Chondrocyte (in vitro differentiated cells): ENCODE results near the gene CAMSAP3. TPM values are rescaled to one million over a fixed set of nuclear protein-coding genes. Genes with fewer than 3 reads are reported as not detected.
A peak's percentile ranks its signal among the peaks of the same experiment; 100 is the strongest.

ENCODE experiments used
- DNase-seq: peaks from one replicate; pipeline ENCODE4 v3.0.0; 2021; ENCODE audit warnings: mixed read lengths, low spot score
- H3K27ac Mint-ChIP-seq: one replicate; pipeline ENCODE4 v1.8.0; 2021; ENCODE audit warnings: mild to moderate bottlenecking, moderate library complexity, mixed read lengths; ENCODE audit not compliant: unreplicated experiment
- H3K27me3 Mint-ChIP-seq: 2 replicates; pipeline ENCODE4 v1.8.0; 2021; ENCODE audit warnings: low read depth, mixed read lengths
- H3K36me3 Mint-ChIP-seq: 2 replicates; pipeline ENCODE4 v1.8.0; 2021; ENCODE audit warnings: low read depth, mixed read lengths
- H3K4me1 Mint-ChIP-seq: 2 replicates; pipeline ENCODE4 v1.8.0; 2021; ENCODE audit warnings: low read depth, mild to moderate bottlenecking, mixed read lengths
- H3K4me3 Mint-ChIP-seq: one replicate; pipeline ENCODE4 v1.8.0; 2021; ENCODE audit warnings: mild to moderate bottlenecking, moderate library complexity, mixed read lengths; ENCODE audit not compliant: unreplicated experiment
- H3K9me3 Mint-ChIP-seq: 2 replicates; pipeline ENCODE4 v1.8.0; 2021; ENCODE audit warnings: low read depth, mixed read lengths
- CTCF ChIP-seq: fragments of 200-600 bp; sonication (generic); IDR thresholded peaks from 2 replicates; pipeline ENCODE4 v1.5.0; 2021; ENCODE audit warnings: antibody characterized with exemption, mild to moderate bottlenecking, moderate library complexity
- total RNA-seq: library from RNA; stranded (reverse); gene quantifications from 3 replicates; pipeline ENCODE4 v1.2.1, GENCODE V29; 2021

The CAMSAP3 gene
- total RNA-seq, 1 donor from 2014 or later, result 0.42 TPM

DNA sequence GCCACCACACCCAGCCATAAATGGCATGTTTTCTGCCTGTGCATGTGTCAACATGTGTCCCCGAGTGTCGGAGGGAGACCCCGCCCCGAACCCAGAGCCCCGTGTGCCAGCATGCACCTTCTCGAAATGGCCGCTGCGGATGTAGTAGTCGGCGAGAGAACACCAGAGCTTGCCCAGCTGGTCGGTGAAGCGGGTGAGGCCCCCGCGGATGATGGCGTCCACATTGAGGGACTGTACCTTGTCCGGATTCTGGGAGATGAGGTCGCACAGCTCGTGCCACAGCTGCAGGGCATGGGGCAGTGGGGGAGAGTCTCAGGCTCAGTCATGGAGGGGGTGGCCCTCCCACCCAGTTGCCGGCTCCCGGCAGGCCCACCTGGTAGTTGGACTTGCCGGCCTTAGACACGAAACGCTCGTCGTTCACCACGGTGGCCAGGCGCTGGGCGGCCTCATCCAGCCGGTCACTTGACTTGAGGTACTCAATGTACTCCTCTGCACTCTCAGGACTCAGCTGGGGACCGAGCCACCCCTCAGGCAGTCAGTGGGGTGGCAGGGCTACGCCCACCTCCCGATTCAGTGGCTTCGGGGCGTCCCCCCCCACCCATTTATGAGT is 30.2 kb downstream of the CAMSAP3 start:
- H3K27me3 Mint-ChIP-seq, result no peaks in the 10 kb centered on the region
- H3K27ac Mint-ChIP-seq, result no peak overlapping the region
- no peaks in the 10 kb centered on the region for H3K9me3 Mint-ChIP-seq
- no peak for DNase-seq
- H3K4me3 Mint-ChIP-seq, result no peak overlapping the region
- peaks cover 20% of the 10 kb centered on the region for H3K36me3 Mint-ChIP-seq
- no peak for TF ChIP-seq CTCF
- peaks cover 33% of the 10 kb centered on the region for H3K4me1 Mint-ChIP-seq

GRCh38 chr19:7627166-7627565 is 31.5 kb downstream of the CAMSAP3 start:
- Mint-ChIP-seq H3K4me1 (peaks cover 35% of the 10 kb centered on the region), H3K9me3 (no peaks in the 10 kb centered on the region), H3K4me3 (no peak overlapping the region), H3K36me3 (peaks cover 14% of the 10 kb centered on the region), H3K27me3 (no peaks in the 10 kb centered on the region), H3K27ac (no peak overlapping the region)
- no peak for TF ChIP-seq CTCF
- no peak for DNase-seq

DNA sequence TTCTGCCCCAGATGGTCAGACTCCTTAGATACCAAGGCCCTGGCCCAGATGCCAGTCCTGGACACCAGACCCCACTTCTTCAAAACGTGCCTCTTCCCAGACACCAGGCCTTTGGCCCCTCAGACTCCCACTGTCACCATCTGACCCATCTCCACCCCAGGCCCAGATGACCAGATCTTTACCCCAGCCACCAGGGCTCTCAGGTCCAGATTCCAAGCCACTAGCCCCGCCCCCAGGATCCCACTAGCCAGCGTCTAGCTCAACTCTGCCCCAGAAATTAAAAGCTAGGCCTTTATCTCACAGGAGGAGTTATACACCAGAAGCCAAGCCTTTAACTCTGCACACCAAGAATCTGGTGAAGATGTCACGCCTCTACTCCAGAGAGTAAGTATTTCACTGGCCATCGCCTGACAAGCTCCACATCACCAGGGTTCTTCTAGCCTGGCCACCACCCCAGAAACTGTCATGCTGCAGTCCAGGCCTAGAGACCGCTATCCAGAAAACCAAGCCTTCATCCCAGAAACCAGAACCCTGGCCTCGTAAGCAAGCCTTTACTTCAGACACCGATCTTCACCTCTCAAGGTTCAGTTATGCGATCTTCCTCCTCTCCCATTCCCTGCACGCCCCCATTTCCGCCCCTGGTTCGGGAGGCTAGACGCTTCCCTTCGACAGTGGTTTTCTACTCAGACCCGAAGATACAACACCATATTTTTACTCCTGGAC is 33.1 kb downstream of the CAMSAP3 start:
- peak overlapping the region; percentile 99 for H3K27ac Mint-ChIP-seq

GRCh38 chr19:7629347-7630054 is 33.8 kb downstream of the CAMSAP3 start, which contains the start of the genes PET100 and XAB2:
PET100 (plus strand) TSS chr19:7629793; CDS start chr19:7629834, 41 bp downstream.
XAB2 (minus strand) TSS chr19:7629545; CDS start chr19:7629527, 18 bp downstream.
- Mint-ChIP-seq H3K27me3 (peaks cover 2% of the 10 kb centered on the region), H3K36me3 (peaks cover 5% of the 10 kb centered on the region)

More for the DNA sequence above, 33.1 kb downstream of the CAMSAP3 start:
- no peak for DNase-seq
- H3K27me3 Mint-ChIP-seq, result no peaks in the 10 kb centered on the region
- peaks cover 6% of the 10 kb centered on the region for H3K36me3 Mint-ChIP-seq
- H3K9me3 Mint-ChIP-seq, result no peaks in the 10 kb centered on the region
- no peak for TF ChIP-seq CTCF
- peak overlapping the region; percentile 92 for H3K4me3 Mint-ChIP-seq
- H3K4me1 Mint-ChIP-seq, result peaks cover 35% of the 10 kb centered on the region

More at GRCh38 chr19:7629347-7630054, 33.8 kb downstream of the CAMSAP3 start, which contains the start of the genes PET100 and XAB2:
- peak within 1 kb of the TSS; percentile 99 for H3K27ac Mint-ChIP-seq
- DNase-seq, result peak; percentile 97
- no peak for TF ChIP-seq CTCF
- peaks cover 35% of the 10 kb centered on the region for H3K4me1 Mint-ChIP-seq
- H3K4me3 Mint-ChIP-seq, result peak within 1 kb of the TSS; percentile 92
- no peaks in the 10 kb centered on the region for H3K9me3 Mint-ChIP-seq
